ENCODE results near the gene CXCR5. TPM values are rescaled to one million over a fixed set of nuclear protein-coding genes. Genes with fewer than 3 reads are reported as not detected.

Gene CXCR5
- total RNA-seq, 1 donor from 2014 or later: 5.1 TPM

- DNase-seq (ENCODE audit: low spot score): no peak
Measured at GRCh38 chr11:118882491-118882890, 1.2 kb upstream of the CXCR5 start.

DNA sequence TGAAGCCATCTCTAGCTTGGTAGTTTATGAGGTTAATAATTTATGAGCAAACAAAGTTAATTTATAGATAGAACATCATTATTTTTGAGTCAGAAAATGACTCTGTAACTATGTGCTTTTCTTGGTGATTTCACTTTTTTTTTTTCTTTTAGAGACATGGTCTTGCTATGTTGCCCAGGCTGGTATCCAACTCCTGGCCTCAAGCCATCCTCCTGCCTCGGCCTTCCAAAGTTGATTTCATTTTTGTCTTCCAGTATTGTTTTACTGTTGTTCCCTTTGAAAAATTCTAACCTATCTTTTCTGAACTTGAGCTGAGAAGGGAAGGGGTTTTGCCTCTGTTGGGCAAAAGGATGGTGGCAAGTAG is 706 bp upstream of the CXCR5 start:
- Mint-ChIP-seq H3K4me1 (ENCODE audit: low read depth) (peaks cover 55% of the 10 kb centered on the region), H3K9me3 (no peaks in the 10 kb centered on the region), H3K27me3 (ENCODE audit: insufficient read depth) (no peaks in the 10 kb centered on the region), H3K4me3 (peak overlapping the region; percentile 52), H3K36me3 (ENCODE audit: low read depth) (no peaks in the 10 kb centered on the region), H3K27ac (peak overlapping the region; percentile 87)
- DNase-seq (ENCODE audit: low spot score): no peak
- intact Hi-C loops (cut with micrococcal nuclease): loop anchor here (1.0 to 2.0 kb wide), 4 partner anchors 12 to 91 kb away; no protein-coding TSS in a partner anchor

More at GRCh38 chr11:118882491-118882890, 1.2 kb upstream of the CXCR5 start:
- intact Hi-C loops (cut with micrococcal nuclease): loop anchor here (2.0 kb wide), 1 partner anchor 46 kb away; no protein-coding TSS in a partner anchor
- Mint-ChIP-seq H3K27me3 (ENCODE audit: insufficient read depth) (no peaks in the 10 kb centered on the region), H3K36me3 (ENCODE audit: low read depth) (no peaks in the 10 kb centered on the region), H3K27ac (peak overlapping the region; percentile 87), H3K4me3 (peak overlapping the region; percentile 52), H3K4me1 (ENCODE audit: low read depth) (peaks cover 60% of the 10 kb centered on the region), H3K9me3 (no peaks in the 10 kb centered on the region)

GRCh38 chr11:118884875-118885274 is 1.2 kb downstream of the CXCR5 start:
- intact Hi-C loops (cut with micrococcal nuclease): no loop called here
- Mint-ChIP-seq H3K36me3 (ENCODE audit: low read depth) (no peaks in the 10 kb centered on the region), H3K9me3 (no peaks in the 10 kb centered on the region), H3K27me3 (ENCODE audit: insufficient read depth) (no peaks in the 10 kb centered on the region), H3K4me3 (peak overlapping the region; percentile 52), H3K4me1 (ENCODE audit: low read depth) (peaks cover 55% of the 10 kb centered on the region), H3K27ac (peak overlapping the region; percentile 21)
- DNase-seq (ENCODE audit: low spot score): no peak

DNA sequence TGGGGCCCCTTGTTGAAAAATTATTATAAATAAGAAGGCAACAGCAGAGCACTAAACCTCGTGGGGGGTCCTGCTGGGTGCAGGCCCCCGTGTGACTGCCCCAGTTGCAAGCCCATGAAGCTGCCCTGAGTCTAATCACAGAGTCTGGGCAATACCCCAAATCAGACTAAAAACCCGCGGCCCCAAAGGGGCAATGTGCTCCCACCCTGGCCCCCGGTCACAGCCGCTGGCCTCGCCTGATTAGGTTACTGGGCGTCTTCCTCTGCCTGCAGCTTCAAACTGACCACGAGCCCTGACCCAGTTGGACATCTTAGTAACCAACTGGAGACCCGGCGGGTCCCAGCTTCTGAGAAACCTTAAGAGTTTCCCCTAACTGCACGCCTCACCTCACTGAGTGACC is 1.6 kb downstream of the CXCR5 start:
- Mint-ChIP-seq H3K9me3 (no peaks in the 10 kb centered on the region), H3K4me1 (ENCODE audit: low read depth) (peaks cover 57% of the 10 kb centered on the region), H3K27ac (no peak overlapping the region), H3K4me3 (no peak overlapping the region), H3K27me3 (ENCODE audit: insufficient read depth) (no peaks in the 10 kb centered on the region), H3K36me3 (ENCODE audit: low read depth) (peaks cover 3% of the 10 kb centered on the region)
- DNase-seq (ENCODE audit: low spot score): no peak
- intact Hi-C loops (cut with micrococcal nuclease): no loop called here

DNA sequence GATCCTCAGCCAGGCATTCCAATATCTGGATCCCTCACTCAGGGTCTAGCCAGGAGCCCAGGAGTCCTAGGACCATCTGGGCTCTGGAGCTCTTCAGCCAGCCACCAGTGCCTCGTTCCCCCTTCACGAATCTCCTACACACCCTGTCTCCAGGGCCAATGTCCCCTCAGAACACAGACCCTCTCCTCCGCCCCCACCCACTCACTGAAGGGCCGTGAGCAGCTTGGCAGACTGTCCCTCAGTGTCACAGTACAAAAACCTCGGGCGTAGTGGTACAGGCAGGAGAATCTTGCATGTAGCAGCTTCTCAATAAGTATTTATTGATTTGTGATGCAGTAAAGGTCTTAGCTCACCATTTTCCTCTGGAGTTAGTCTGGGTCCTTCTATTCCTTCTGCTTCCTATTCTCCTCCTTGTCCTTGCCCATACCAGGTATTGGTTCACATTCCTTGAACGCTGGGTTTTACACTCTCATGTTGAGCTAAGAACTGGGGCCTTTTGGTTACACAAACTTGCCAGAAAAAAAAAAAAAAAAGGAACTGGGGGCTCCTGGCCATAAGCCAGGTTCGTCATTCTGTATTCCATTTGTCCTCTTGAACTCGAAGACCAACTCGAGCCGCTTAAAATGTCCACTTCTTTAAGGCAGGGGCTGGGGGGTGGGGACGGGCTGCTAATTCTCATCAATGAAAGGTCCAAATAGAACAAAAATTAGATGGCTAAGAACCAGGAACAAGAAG is 2.3 kb downstream of the CXCR5 start:
- no peak for DNase-seq (ENCODE audit: low spot score)
- H3K4me1 Mint-ChIP-seq (ENCODE audit: low read depth): peaks cover 57% of the 10 kb centered on the region
- no peak overlapping the region for H3K4me3 Mint-ChIP-seq
- intact Hi-C loops (cut with micrococcal nuclease): no loop called here
- H3K27ac Mint-ChIP-seq: no peak overlapping the region
- no peaks in the 10 kb centered on the region for H3K9me3 Mint-ChIP-seq
- H3K27me3 Mint-ChIP-seq (ENCODE audit: insufficient read depth): no peaks in the 10 kb centered on the region
- peaks cover 3% of the 10 kb centered on the region for H3K36me3 Mint-ChIP-seq (ENCODE audit: low read depth)

- no peak overlapping the region for H3K4me3 Mint-ChIP-seq
- intact Hi-C loops (cut with micrococcal nuclease): no loop called here
- no peaks in the 10 kb centered on the region for H3K27me3 Mint-ChIP-seq (ENCODE audit: insufficient read depth)
- DNase-seq (ENCODE audit: low spot score): no peak
- H3K27ac Mint-ChIP-seq: no peak overlapping the region
- H3K36me3 Mint-ChIP-seq (ENCODE audit: low read depth): peaks cover 3% of the 10 kb centered on the region
- H3K9me3 Mint-ChIP-seq: no peaks in the 10 kb centered on the region
- H3K4me1 Mint-ChIP-seq (ENCODE audit: low read depth): peaks cover 51% of the 10 kb centered on the region
Measured at GRCh38 chr11:118886681-118887111, 3.0 kb downstream of the CXCR5 start.

GRCh38 chr11:118887206-118887605 is 3.5 kb downstream of the CXCR5 start:
- DNase-seq (ENCODE audit: low spot score): no peak
- H3K4me3 Mint-ChIP-seq: no peak overlapping the region
- no peaks in the 10 kb centered on the region for H3K9me3 Mint-ChIP-seq
- no peaks in the 10 kb centered on the region for H3K27me3 Mint-ChIP-seq (ENCODE audit: insufficient read depth)
- H3K27ac Mint-ChIP-seq: no peak overlapping the region
- peaks cover 54% of the 10 kb centered on the region for H3K4me1 Mint-ChIP-seq (ENCODE audit: low read depth)
- H3K36me3 Mint-ChIP-seq (ENCODE audit: low read depth): peaks cover 3% of the 10 kb centered on the region
- intact Hi-C loops (cut with micrococcal nuclease): no loop called here

- Mint-ChIP-seq H3K4me1 (ENCODE audit: low read depth) (peaks cover 54% of the 10 kb centered on the region), H3K4me3 (no peak overlapping the region), H3K27me3 (ENCODE audit: insufficient read depth) (no peaks in the 10 kb centered on the region), H3K27ac (no peak overlapping the region), H3K36me3 (ENCODE audit: low read depth) (peaks cover 3% of the 10 kb centered on the region), H3K9me3 (no peaks in the 10 kb centered on the region)
- intact Hi-C loops (cut with micrococcal nuclease): no loop called here
- DNase-seq (ENCODE audit: low spot score): no peak
Measured at GRCh38 chr11:118888398-118888797, 4.7 kb downstream of the CXCR5 start.

DNA sequence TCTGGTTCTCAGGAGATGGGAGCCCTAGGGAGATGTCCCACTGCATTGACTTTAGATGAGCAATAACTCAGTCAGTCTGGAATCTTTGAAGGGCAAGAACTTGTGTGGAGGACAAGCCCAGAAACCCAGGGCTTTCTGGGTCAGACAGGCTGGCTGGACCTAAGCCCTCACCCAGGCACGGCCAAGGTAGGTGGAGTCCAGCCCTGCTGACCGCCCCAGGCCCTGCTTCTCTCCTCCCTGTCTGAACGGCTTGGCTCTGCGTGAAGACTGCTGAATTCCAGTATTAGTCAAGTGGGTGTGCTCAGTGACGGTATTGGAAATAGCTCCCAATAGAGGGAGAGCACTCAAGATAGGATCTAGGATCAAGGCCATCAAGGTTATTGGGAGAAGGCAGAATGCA is 6.1 kb downstream of the CXCR5 start:
- DNase-seq (ENCODE audit: low spot score): no peak
- no peaks in the 10 kb centered on the region for H3K27me3 Mint-ChIP-seq (ENCODE audit: insufficient read depth)
- no peak overlapping the region for H3K4me3 Mint-ChIP-seq
- intact Hi-C loops (cut with micrococcal nuclease): no loop called here
- H3K27ac Mint-ChIP-seq: no peak overlapping the region
- peaks cover 3% of the 10 kb centered on the region for H3K36me3 Mint-ChIP-seq (ENCODE audit: low read depth)
- peaks cover 54% of the 10 kb centered on the region for H3K4me1 Mint-ChIP-seq (ENCODE audit: low read depth)
- no peaks in the 10 kb centered on the region for H3K9me3 Mint-ChIP-seq

- Mint-ChIP-seq H3K36me3 (ENCODE audit: low read depth) (peaks cover 8% of the 10 kb centered on the region), H3K4me3 (peak overlapping the region; percentile 56), H3K27me3 (ENCODE audit: insufficient read depth) (no peaks in the 10 kb centered on the region), H3K9me3 (no peaks in the 10 kb centered on the region), H3K27ac (peak overlapping the region; percentile 63), H3K4me1 (ENCODE audit: low read depth) (peaks cover 77% of the 10 kb centered on the region)
- intact Hi-C loops (cut with micrococcal nuclease): no loop called here
- DNase-seq (ENCODE audit: low spot score): no peak
Measured at GRCh38 chr11:118892514-118892913, 8.8 kb downstream of the CXCR5 start.

- Mint-ChIP-seq H3K4me1 (ENCODE audit: low read depth) (peaks cover 79% of the 10 kb centered on the region), H3K27me3 (ENCODE audit: insufficient read depth) (no peaks in the 10 kb centered on the region), H3K4me3 (peak overlapping the region; percentile 56), H3K27ac (peak overlapping the region; percentile 63), H3K36me3 (ENCODE audit: low read depth) (peaks cover 11% of the 10 kb centered on the region), H3K9me3 (no peaks in the 10 kb centered on the region)
- intact Hi-C loops (cut with micrococcal nuclease): no loop called here
- DNase-seq (ENCODE audit: low spot score): no peak
Measured at GRCh38 chr11:118892964-118893363, 9.3 kb downstream of the CXCR5 start.

DNA sequence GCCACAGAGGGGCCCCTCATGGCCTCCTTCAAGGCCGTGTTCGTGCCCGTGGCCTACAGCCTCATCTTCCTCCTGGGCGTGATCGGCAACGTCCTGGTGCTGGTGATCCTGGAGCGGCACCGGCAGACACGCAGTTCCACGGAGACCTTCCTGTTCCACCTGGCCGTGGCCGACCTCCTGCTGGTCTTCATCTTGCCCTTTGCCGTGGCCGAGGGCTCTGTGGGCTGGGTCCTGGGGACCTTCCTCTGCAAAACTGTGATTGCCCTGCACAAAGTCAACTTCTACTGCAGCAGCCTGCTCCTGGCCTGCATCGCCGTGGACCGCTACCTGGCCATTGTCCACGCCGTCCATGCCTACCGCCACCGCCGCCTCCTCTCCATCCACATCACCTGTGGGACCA is 10.0 kb downstream of the CXCR5 start:
- H3K4me3 Mint-ChIP-seq: no peak overlapping the region
- intact Hi-C loops (cut with micrococcal nuclease): no loop called here

DNA sequence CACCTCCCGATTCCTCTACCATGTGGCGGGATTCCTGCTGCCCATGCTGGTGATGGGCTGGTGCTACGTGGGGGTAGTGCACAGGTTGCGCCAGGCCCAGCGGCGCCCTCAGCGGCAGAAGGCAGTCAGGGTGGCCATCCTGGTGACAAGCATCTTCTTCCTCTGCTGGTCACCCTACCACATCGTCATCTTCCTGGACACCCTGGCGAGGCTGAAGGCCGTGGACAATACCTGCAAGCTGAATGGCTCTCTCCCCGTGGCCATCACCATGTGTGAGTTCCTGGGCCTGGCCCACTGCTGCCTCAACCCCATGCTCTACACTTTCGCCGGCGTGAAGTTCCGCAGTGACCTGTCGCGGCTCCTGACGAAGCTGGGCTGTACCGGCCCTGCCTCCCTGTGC is 10.5 kb downstream of the CXCR5 start:
- H3K36me3 Mint-ChIP-seq (ENCODE audit: low read depth): peaks cover 11% of the 10 kb centered on the region
- H3K4me3 Mint-ChIP-seq: no peak overlapping the region
- intact Hi-C loops (cut with micrococcal nuclease): no loop called here
- H3K4me1 Mint-ChIP-seq (ENCODE audit: low read depth): peaks cover 77% of the 10 kb centered on the region
- no peaks in the 10 kb centered on the region for H3K9me3 Mint-ChIP-seq
- no peak overlapping the region for H3K27ac Mint-ChIP-seq
- no peaks in the 10 kb centered on the region for H3K27me3 Mint-ChIP-seq (ENCODE audit: insufficient read depth)
- no peak for DNase-seq (ENCODE audit: low spot score)

More for the DNA sequence above, 10.0 kb downstream of the CXCR5 start:
- H3K27me3 Mint-ChIP-seq (ENCODE audit: insufficient read depth): no peaks in the 10 kb centered on the region
- H3K36me3 Mint-ChIP-seq (ENCODE audit: low read depth): peaks cover 11% of the 10 kb centered on the region
- peaks cover 79% of the 10 kb centered on the region for H3K4me1 Mint-ChIP-seq (ENCODE audit: low read depth)
- no peak for DNase-seq (ENCODE audit: low spot score)
- H3K9me3 Mint-ChIP-seq: no peaks in the 10 kb centered on the region
- no peak overlapping the region for H3K27ac Mint-ChIP-seq

Measured in activated T-helper 1 cell treated with anti-CD3 and anti-CD28 coated beads, Interleukin-12 subunit alpha, Interleukin-12 subunit beta, Interleukin-2, Interleukin-4 antibody, amounts not matched to agents 30 ng/mL and 10 ng/mL and 1 ng/mL, durations not matched to agents 14 hours and 24 hours and 36 hours (primary cell).